ENCODE results near the gene RRAD. TPM values are rescaled to one million over a fixed set of nuclear protein-coding genes. Genes with fewer than 3 reads are reported as not detected.

Gene RRAD
- total RNA-seq, 3 donors from 2014 or later, result 0.15 to 0.50 (median 0.38) TPM

- Mint-ChIP-seq H3K4me3 (no peak overlapping the region), H3K27me3 (ENCODE audit: low read depth) (no peaks in the 10 kb centered on the region), H3K4me1 (ENCODE audit: low read depth) (peaks cover 8% of the 10 kb centered on the region), H3K9me3 (no peaks in the 10 kb centered on the region), H3K36me3 (ENCODE audit: insufficient read depth) (no peaks in the 10 kb centered on the region)
- DNase-seq, result no peak
- no peak for ATAC-seq
Measured at GRCh38 chr16:66906916-66907836, 18.2 kb downstream of the RRAD start.

- ATAC-seq (peak; percentile 32 to 36), DNase-seq (no peak)
- no peaks in the 10 kb centered on the region for H3K36me3 Mint-ChIP-seq (ENCODE audit: insufficient read depth)
- H3K4me3 Mint-ChIP-seq, result no peak overlapping the region
- H3K9me3 Mint-ChIP-seq, result no peaks in the 10 kb centered on the region
- H3K27me3 Mint-ChIP-seq (ENCODE audit: low read depth), result no peaks in the 10 kb centered on the region
- peaks cover 8% of the 10 kb centered on the region for H3K4me1 Mint-ChIP-seq (ENCODE audit: low read depth)
Measured at GRCh38 chr16:66905633-66906539, 19.4 kb downstream of the RRAD start.

GRCh38 chr16:66904846-66905632, 20.3 kb downstream of the RRAD start:
- Mint-ChIP-seq H3K9me3 (no peaks in the 10 kb centered on the region), H3K36me3 (ENCODE audit: insufficient read depth) (no peaks in the 10 kb centered on the region), H3K27me3 (ENCODE audit: low read depth) (no peaks in the 10 kb centered on the region), H3K4me3 (no peak overlapping the region), H3K4me1 (ENCODE audit: low read depth) (peaks cover 8% of the 10 kb centered on the region)
- ATAC-seq (no peak), DNase-seq (no peak)

GRCh38 chr16:66904428-66904845, 20.9 kb downstream of the RRAD start:
- DNase-seq, result no peak
- Mint-ChIP-seq H3K9me3 (no peaks in the 10 kb centered on the region), H3K27me3 (ENCODE audit: low read depth) (no peaks in the 10 kb centered on the region), H3K4me1 (ENCODE audit: low read depth) (peaks cover 8% of the 10 kb centered on the region), H3K4me3 (no peak overlapping the region), H3K36me3 (ENCODE audit: insufficient read depth) (no peaks in the 10 kb centered on the region)
- ATAC-seq, result no peak

DNA sequence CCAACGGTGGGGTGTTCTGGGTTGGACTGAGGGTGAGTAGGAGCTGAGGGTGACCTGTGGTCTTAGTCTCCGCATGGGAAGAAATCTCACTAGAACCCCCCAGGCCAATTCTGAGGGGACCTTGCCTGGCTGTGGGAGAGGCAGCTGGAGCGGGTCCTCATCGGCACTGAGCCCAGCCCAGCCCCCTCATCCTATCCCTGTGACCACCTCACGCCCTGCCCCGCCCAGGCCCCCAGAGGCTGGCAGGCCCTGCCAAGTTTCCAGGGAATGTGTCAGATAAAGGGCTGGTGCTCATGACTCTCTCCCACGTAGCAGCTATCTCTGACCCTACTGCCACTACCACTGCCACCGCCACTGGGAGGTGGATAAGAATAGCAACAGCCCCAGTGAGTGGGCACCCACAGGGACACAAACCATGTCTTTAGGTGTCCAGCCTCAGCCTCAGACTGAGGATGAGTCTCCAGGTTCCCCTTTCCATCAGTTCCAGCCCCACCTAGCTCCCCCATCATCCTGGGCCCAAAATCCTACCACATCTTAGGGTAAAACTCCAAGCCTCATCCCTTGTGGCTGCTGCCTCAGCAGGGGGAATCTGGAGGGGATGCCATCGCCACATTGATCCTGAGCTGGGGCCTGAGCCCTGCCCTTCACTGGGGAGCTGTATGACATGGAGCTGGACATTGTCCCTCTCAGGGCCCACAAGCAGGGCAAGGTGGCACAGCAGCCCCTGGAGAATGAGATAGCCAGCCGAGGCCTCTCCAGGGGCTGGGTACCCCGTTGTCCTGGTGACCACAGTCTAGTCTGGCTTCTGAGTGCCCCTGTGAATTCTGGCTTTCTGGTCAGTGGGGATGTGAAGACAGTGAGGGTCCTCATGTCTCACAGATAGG, 21.5 kb downstream of the RRAD start:
- Mint-ChIP-seq H3K36me3 (ENCODE audit: insufficient read depth) (no peaks in the 10 kb centered on the region), H3K27me3 (ENCODE audit: low read depth) (no peaks in the 10 kb centered on the region), H3K4me1 (ENCODE audit: low read depth) (peaks cover 8% of the 10 kb centered on the region), H3K4me3 (no peak overlapping the region), H3K9me3 (no peaks in the 10 kb centered on the region)
- DNase-seq (no peak), ATAC-seq (no peak)

GRCh38 chr16:66902648-66903543, 22.4 kb downstream of the RRAD start:
- H3K9me3 Mint-ChIP-seq, result no peaks in the 10 kb centered on the region
- no peaks in the 10 kb centered on the region for H3K27me3 Mint-ChIP-seq (ENCODE audit: low read depth)
- DNase-seq, result no peak

DNA sequence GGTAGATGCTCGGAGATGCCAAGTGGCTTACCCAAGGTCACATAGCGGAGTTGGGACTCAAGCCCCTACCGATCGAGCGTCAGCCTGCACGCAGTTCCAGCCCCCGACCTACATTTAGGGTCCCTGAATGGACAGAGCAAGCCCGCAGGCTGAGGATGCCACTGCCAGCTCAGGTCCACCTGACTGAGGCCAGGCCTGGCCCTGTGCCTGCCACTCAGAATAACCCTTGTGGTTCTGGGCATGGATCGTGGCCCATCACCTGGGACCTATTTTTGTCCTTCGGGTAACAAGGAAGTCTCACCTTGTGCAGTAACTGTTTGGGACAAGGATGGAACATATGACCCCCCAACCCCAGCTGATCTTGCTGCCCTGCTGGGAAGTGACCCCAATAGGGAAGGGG, 23.7 kb downstream of the RRAD start:
- Mint-ChIP-seq H3K9me3 (no peaks in the 10 kb centered on the region), H3K4me3 (no peak overlapping the region), H3K36me3 (ENCODE audit: insufficient read depth) (no peaks in the 10 kb centered on the region), H3K4me1 (ENCODE audit: low read depth) (peaks cover 8% of the 10 kb centered on the region), H3K27me3 (ENCODE audit: low read depth) (no peaks in the 10 kb centered on the region)
- no peak for ATAC-seq
- no peak for DNase-seq

More at GRCh38 chr16:66902648-66903543, 22.4 kb downstream of the RRAD start:
- no peak for ATAC-seq
- Mint-ChIP-seq H3K36me3 (ENCODE audit: insufficient read depth) (no peaks in the 10 kb centered on the region), H3K4me1 (ENCODE audit: low read depth) (peaks cover 8% of the 10 kb centered on the region), H3K4me3 (no peak overlapping the region)

DNA sequence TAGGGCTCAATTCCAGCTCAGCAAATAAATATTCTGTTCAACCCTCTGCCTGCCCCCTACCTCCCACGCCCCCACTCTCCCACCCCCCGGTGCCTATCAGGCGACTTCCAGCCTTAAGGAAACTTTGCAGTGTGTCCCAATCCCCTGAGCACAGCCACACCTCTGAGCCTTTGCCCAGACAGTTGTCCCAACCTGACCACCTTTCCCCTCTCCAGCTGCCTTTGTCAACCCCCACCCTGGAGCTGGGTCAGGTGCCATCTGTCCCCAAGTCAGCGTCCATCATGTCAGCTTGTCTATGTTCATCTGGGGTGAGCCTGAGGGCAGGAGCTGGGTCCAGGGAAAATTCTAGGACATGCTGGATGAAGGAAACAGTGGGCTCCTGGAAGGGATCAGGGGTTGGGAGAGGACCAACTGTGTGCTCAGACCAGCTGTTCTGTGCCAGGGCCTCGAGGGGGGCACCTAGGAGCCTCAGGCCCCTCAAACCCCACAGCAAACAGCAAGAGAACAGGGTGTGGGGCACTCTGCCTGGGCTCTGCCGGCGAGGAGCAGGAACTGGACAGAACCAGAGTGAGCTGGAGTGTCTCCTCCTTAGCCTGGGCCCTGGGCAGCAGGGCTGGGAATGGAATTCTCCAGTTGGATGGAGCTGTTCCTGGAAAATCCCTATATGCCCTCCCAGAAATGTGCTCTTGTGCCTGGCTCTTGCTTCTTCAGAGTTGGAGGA, 24.5 kb downstream of the RRAD start:
- Mint-ChIP-seq H3K27me3 (ENCODE audit: low read depth) (no peaks in the 10 kb centered on the region), H3K4me3 (no peak overlapping the region), H3K9me3 (no peaks in the 10 kb centered on the region), H3K36me3 (ENCODE audit: insufficient read depth) (no peaks in the 10 kb centered on the region), H3K4me1 (ENCODE audit: low read depth) (peaks cover 2% of the 10 kb centered on the region)
- no peak for DNase-seq
- ATAC-seq, result no peak

GRCh38 chr16:66899945-66900710, 25.2 kb downstream of the RRAD start:
- Mint-ChIP-seq H3K4me1 (ENCODE audit: low read depth) (no peaks in the 10 kb centered on the region), H3K27me3 (ENCODE audit: low read depth) (no peaks in the 10 kb centered on the region), H3K36me3 (ENCODE audit: insufficient read depth) (no peaks in the 10 kb centered on the region), H3K4me3 (no peak overlapping the region), H3K9me3 (no peaks in the 10 kb centered on the region)
- ATAC-seq (no peak), DNase-seq (no peak)

GRCh38 chr16:66899310-66899944, 25.9 kb downstream of the RRAD start:
- no peaks in the 10 kb centered on the region for H3K9me3 Mint-ChIP-seq
- no peak for DNase-seq
- no peak for ATAC-seq

GRCh38 chr16:66898933-66899309, 26.4 kb downstream of the RRAD start:
- Mint-ChIP-seq H3K4me3 (no peak overlapping the region), H3K9me3 (no peaks in the 10 kb centered on the region), H3K27me3 (ENCODE audit: low read depth) (no peaks in the 10 kb centered on the region), H3K4me1 (ENCODE audit: low read depth) (no peaks in the 10 kb centered on the region), H3K36me3 (ENCODE audit: insufficient read depth) (no peaks in the 10 kb centered on the region)
- ATAC-seq (no peak), DNase-seq (no peak)

More at GRCh38 chr16:66899310-66899944, 25.9 kb downstream of the RRAD start:
- no peak overlapping the region for H3K4me3 Mint-ChIP-seq
- H3K36me3 Mint-ChIP-seq (ENCODE audit: insufficient read depth), result no peaks in the 10 kb centered on the region
- no peaks in the 10 kb centered on the region for H3K27me3 Mint-ChIP-seq (ENCODE audit: low read depth)
- no peaks in the 10 kb centered on the region for H3K4me1 Mint-ChIP-seq (ENCODE audit: low read depth)

Measured in activated T-cell treated with anti-CD3 and anti-CD28 coated beads, Interleukin-2, amount 50 U/mL, for 4 hours (primary cell).